Ascending aorta (tissue), 2 donors: Measurements from ENCODE around the gene KRT25. TPM values are rescaled to one million over a fixed set of nuclear protein-coding genes. Genes with fewer than 3 reads are reported as not detected.

Experiments used
- DNase-seq, 2 donors: peaks; one replicate each; pipeline ENCODE4 v3.0.0-alpha.2; 2019; ENCODE audit warnings: low spot score in 2 of 2
- H3K27ac ChIP-seq, 2 donors: fragments of 200-600 bp; sonication (generic); one replicate each; pipeline ENCODE4 v1.5.1; 2016 to 2017; ENCODE audit warnings: mild to moderate bottlenecking in 1 of 2
- H3K27me3 ChIP-seq: fragments of 200-600 bp; sonication (generic); one replicate; pipeline ENCODE4 v1.5.1; 2017
- H3K36me3 ChIP-seq, 2 donors: fragments of 200-600 bp; sonication (generic); one replicate each; pipeline ENCODE4 v1.5.1; 2016
- H3K4me1 ChIP-seq, 2 donors: fragments of 200-600 bp; sonication (generic); one replicate each; pipeline ENCODE4 v1.5.1; 2016 to 2017; ENCODE audit warnings: mild to moderate bottlenecking in 1 of 2
- H3K4me3 ChIP-seq, 2 donors: fragments of 200-600 bp; sonication (generic); one replicate each; pipeline ENCODE4 v1.5.1; 2016 to 2017; ENCODE audit warnings: mild to moderate bottlenecking in 1 of 2
- H3K9me3 ChIP-seq, 2 donors: fragments of 200-600 bp; sonication (generic); one replicate each; pipeline ENCODE4 v1.5.1; 2016
- intact Hi-C: fragments of 100-400 bp; cut with DNase I; formaldehyde crosslinking; loops from one replicate; pipeline ENCODE4 v1.15.1; 2023
- total RNA-seq: library from RNA; depleted of rRNA; stranded (reverse); fragments of >200 nt; gene quantifications from one replicate; pipeline ENCODE4 v1.1.0, GENCODE V29; 2016
- TF ChIP-seq, protein P1 (sequence below), 3 experiments: fragments of 200-600 bp in 2 of 3; fragments of 450-650 bp in 1 of 3; sonication (generic) in 2 of 3; IDR thresholded peaks; one replicate each; pipeline ENCODE4 v1.5.1; 2016 to 2019; ENCODE audit warnings: antibody characterized with exemption in 3 of 3, mild to moderate bottlenecking in 1 of 3, moderate library complexity in 1 of 3

KRT25 gene
- total RNA-seq, 1 donor from 2014 or later = not detected

DNA sequence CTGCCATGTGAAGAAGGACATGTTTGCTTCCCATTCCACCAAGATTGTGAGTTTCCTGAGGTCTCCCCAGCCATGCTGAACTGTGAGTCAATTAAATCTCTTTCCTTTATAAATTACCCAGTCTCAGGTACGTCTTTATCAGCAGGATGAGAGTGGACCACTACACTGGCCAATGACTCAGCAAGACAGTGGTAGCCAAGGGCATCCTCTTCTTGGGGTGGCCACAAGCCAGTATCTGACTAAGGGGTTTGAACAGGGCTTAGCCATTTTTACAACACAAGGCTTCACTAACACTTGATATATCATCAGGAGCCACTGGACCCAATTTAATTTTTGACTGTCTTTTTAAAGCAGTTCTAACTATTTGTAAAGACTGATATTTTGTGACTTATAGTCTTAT lies 30.5 kb downstream of the KRT25 start:
- TF ChIP-seq, protein P1, sequence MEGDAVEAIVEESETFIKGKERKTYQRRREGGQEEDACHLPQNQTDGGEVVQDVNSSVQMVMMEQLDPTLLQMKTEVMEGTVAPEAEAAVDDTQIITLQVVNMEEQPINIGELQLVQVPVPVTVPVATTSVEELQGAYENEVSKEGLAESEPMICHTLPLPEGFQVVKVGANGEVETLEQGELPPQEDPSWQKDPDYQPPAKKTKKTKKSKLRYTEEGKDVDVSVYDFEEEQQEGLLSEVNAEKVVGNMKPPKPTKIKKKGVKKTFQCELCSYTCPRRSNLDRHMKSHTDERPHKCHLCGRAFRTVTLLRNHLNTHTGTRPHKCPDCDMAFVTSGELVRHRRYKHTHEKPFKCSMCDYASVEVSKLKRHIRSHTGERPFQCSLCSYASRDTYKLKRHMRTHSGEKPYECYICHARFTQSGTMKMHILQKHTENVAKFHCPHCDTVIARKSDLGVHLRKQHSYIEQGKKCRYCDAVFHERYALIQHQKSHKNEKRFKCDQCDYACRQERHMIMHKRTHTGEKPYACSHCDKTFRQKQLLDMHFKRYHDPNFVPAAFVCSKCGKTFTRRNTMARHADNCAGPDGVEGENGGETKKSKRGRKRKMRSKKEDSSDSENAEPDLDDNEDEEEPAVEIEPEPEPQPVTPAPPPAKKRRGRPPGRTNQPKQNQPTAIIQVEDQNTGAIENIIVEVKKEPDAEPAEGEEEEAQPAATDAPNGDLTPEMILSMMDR (IDR thresholded peaks at IDR 0.05) = no peak
- Histone ChIP-seq H3K9me3 (no peaks in the 10 kb centered on the region), H3K4me3 (no peak overlapping the region), H3K36me3 (no peaks in the 10 kb centered on the region), H3K4me1 (no peaks in the 10 kb centered on the region), H3K27me3 (no peaks in the 10 kb centered on the region), H3K27ac (no peak overlapping the region)
- no peak for DNase-seq
- intact Hi-C loops = no loop called here

DNA sequence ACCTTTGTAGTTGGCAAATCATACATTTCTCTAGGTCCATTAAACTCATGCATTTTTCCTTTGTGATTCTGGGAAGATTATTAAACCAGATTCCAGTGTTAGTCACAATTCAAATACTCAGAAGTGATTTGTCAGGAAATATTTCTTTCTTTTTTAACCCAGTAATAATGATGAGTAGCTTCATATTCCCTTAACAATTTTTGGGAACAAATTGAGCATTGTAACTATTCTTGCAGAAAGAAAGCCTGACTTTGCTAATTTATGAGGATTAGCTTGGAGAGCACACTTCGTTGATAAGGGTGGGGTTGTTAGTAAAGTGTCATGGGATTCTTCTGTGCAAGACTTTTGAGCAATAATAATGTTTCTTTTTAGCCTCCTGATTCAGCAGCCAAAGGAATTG lies 32.9 kb downstream of the KRT25 start:
- Histone ChIP-seq H3K36me3 (no peaks in the 10 kb centered on the region), H3K4me3 (no peak overlapping the region), H3K27ac (no peak overlapping the region), H3K9me3 (no peaks in the 10 kb centered on the region), H3K4me1 (no peaks in the 10 kb centered on the region), H3K27me3 (no peaks in the 10 kb centered on the region)
- intact Hi-C loops = no loop called here
- DNase-seq = no peak
- TF ChIP-seq, protein P1 (IDR thresholded peaks at IDR 0.05) = no peak

DNA sequence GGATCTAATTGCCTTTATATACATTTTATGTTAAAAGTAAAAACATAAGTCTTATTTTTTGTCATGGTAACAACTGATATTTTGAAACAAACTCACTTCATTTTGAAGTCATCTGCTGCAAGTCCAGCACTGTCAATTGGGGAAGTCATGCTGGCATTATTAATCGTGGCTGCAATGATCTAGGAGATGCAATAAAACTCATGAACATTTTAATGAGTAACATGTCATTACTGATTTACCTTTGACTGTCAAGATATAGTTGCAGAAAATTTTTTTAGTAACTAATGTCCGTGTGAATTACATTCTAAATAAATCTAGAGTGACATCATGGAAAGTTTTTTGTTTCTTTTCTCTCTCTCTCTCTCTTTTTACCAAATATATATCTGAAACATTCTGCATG lies 34.2 kb downstream of the KRT25 start:
- no peak overlapping the region for H3K4me3 ChIP-seq
- DNase-seq = no peak
- no peaks in the 10 kb centered on the region for H3K36me3 ChIP-seq
- TF ChIP-seq, protein P1 (IDR thresholded peaks at IDR 0.05) = no peak
- intact Hi-C loops = no loop called here
- H3K9me3 ChIP-seq = no peaks in the 10 kb centered on the region
- no peaks in the 10 kb centered on the region for H3K4me1 ChIP-seq
- H3K27ac ChIP-seq = no peak overlapping the region
- no peaks in the 10 kb centered on the region for H3K27me3 ChIP-seq

DNA sequence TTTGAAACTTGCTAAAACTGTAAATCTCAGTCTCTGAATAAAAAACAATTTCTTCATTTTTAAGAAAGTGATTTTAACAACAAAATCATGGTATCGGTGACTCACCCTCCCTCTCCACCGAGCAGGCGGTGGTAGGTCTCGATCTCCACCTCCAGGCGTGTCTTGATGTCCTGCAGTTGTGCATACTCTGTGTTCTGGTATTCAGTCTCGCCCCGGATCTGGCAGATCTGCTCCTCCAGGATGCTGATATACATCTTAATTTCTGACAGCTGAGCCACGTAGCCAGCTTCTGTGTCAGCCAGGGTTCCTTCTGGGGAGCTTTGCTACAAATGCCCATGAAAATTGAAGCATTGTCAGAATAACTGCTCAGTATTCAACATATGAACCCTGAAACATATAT lies 36.2 kb downstream of the KRT25 start:
- H3K36me3 ChIP-seq = no peaks in the 10 kb centered on the region

DNA sequence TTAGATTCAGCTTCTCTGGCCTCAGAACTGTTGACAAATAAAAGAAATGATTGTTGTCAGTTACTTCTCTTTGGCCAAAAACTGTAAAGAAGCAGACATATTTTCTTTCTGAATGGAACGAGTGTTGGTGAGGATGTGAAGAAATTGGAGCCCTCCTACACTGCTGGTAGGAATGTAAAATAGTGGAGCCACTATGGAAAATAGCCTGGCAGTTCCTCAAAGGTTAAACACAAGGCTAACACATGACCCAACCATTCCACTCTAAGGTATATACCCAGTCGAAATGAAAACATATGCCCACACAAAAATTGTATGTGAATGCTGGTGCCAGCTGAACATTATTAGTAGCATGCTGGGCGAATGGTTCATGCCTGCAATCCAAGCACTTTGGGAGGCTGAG lies 37.4 kb downstream of the KRT25 start:
- H3K36me3 ChIP-seq = no peaks in the 10 kb centered on the region
- H3K27ac ChIP-seq = no peak overlapping the region
- H3K27me3 ChIP-seq = no peaks in the 10 kb centered on the region
- H3K9me3 ChIP-seq = no peaks in the 10 kb centered on the region
- H3K4me1 ChIP-seq = no peaks in the 10 kb centered on the region
- DNase-seq = no peak
- TF ChIP-seq, protein P1 (IDR thresholded peaks at IDR 0.05) = no peak
- no peak overlapping the region for H3K4me3 ChIP-seq
- intact Hi-C loops = no loop called here

More for the DNA sequence above, 36.2 kb downstream of the KRT25 start:
- no peak for DNase-seq
- Histone ChIP-seq H3K27ac (no peak overlapping the region), H3K9me3 (no peaks in the 10 kb centered on the region), H3K27me3 (no peaks in the 10 kb centered on the region), H3K4me1 (no peaks in the 10 kb centered on the region), H3K4me3 (no peak overlapping the region)
- TF ChIP-seq, protein P1 (IDR thresholded peaks at IDR 0.05) = no peak
- intact Hi-C loops = no loop called here

DNA sequence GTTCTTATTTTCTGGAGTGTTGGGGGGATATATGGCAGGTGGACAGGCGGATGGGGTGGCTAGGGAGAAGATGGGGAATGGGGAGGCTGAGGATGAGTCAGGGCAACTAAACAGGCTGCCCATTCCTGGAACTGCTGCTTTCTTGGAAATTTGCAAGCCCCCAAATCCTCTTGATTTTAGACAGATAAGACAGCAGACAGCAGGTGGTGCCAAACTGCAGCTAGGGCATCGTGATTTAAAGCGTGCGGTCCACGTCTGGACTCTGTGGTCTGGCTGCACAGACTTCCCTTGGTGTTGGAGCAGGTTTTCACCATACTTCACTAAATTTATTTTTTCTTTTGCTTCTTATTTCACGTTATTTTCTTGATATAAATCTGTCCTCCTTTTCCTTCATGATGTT lies 40.7 kb downstream of the KRT25 start:
- no peaks in the 10 kb centered on the region for H3K36me3 ChIP-seq
- no peaks in the 10 kb centered on the region for H3K4me1 ChIP-seq
- H3K4me3 ChIP-seq = no peak overlapping the region
- no peaks in the 10 kb centered on the region for H3K27me3 ChIP-seq
- no peaks in the 10 kb centered on the region for H3K9me3 ChIP-seq
- DNase-seq = no peak
- H3K27ac ChIP-seq = no peak overlapping the region
- TF ChIP-seq, protein P1 (IDR thresholded peaks at IDR 0.05) = no peak
- intact Hi-C loops = no loop called here
